BE2C (cell line): ENCODE measurements around the gene KCNH4.

Source experiments
- DNase-seq: peaks from one replicate; pipeline ENCODE4 v3.0.0-alpha.2; 2020
- H3K27me3 ChIP-seq: fragments of 250-450 bp; sonication (Bioruptor Pico); 2 replicates; pipeline ENCODE4 v1.5.1; 2020; ENCODE audit warnings: mild to moderate bottlenecking
- H3K36me3 ChIP-seq: fragments of 250-450 bp; sonication (Bioruptor Pico); 2 replicates; pipeline ENCODE4 v1.5.1; 2020; ENCODE audit warnings: mild to moderate bottlenecking
- H3K4me1 ChIP-seq: fragments of 250-450 bp; sonication (Bioruptor Pico); 2 replicates; pipeline ENCODE4 v1.5.1; 2020
- H3K4me3 ChIP-seq: 2 replicates; pipeline ENCODE4 v1.5.1; 2011; ENCODE audit warnings: low read depth, low read length
- H3K9me3 ChIP-seq: fragments of 250-450 bp; sonication (Bioruptor Pico); 2 replicates; pipeline ENCODE4 v1.5.1; 2020
- CTCF ChIP-seq: IDR thresholded peaks from 2 replicates; pipeline ENCODE4 v1.5.1; 2012; ENCODE audit warnings: mild to moderate bottlenecking, low read depth, low read length

The KCNH4 gene

GRCh38 chr17:42118126-42118510 lies 62.8 kb downstream of the KCNH4 start:
- Histone ChIP-seq H3K36me3 (peaks cover 31% of the 10 kb centered on the region), H3K4me3 (no peak overlapping the region), H3K4me1 (peaks cover 4% of the 10 kb centered on the region; the same call in 1 of the 2 replicates), H3K27me3 (no peaks in the 10 kb centered on the region), H3K9me3 (no peaks in the 10 kb centered on the region)
- no peak for TF ChIP-seq CTCF
- no peak for DNase-seq

- Histone ChIP-seq H3K36me3 (peaks cover 28% of the 10 kb centered on the region), H3K4me3 (no peak overlapping the region), H3K4me1 (peaks cover 4% of the 10 kb centered on the region; the same call in 1 of the 2 replicates), H3K9me3 (no peaks in the 10 kb centered on the region), H3K27me3 (no peaks in the 10 kb centered on the region)
- TF ChIP-seq CTCF, result no peak
- DNase-seq, result no peak
Observed at GRCh38 chr17:42117397-42118125, 63.4 kb downstream of the KCNH4 start.

GRCh38 chr17:42116705-42117396 lies 64.1 kb downstream of the KCNH4 start:
- no peak overlapping the region for H3K4me3 ChIP-seq
- peaks cover 4% of the 10 kb centered on the region; the same call in 1 of the 2 replicates for H3K4me1 ChIP-seq
- TF ChIP-seq CTCF, result peak; percentile 91
- peak; percentile 84 for DNase-seq
- H3K27me3 ChIP-seq, result no peaks in the 10 kb centered on the region
- H3K36me3 ChIP-seq, result peaks cover 24% of the 10 kb centered on the region
- no peaks in the 10 kb centered on the region for H3K9me3 ChIP-seq

- no peak overlapping the region for H3K4me3 ChIP-seq
- no peaks in the 10 kb centered on the region for H3K9me3 ChIP-seq
- H3K4me1 ChIP-seq, result no peaks in the 10 kb centered on the region
- peaks cover 21% of the 10 kb centered on the region for H3K36me3 ChIP-seq
- no peak for DNase-seq
- TF ChIP-seq CTCF, result no peak
- no peaks in the 10 kb centered on the region for H3K27me3 ChIP-seq
Observed at GRCh38 chr17:42114118-42114517, 66.8 kb downstream of the KCNH4 start.

- no peaks in the 10 kb centered on the region for H3K27me3 ChIP-seq
- H3K9me3 ChIP-seq, result no peaks in the 10 kb centered on the region
- DNase-seq, result no peak
- H3K36me3 ChIP-seq, result peaks cover 15% of the 10 kb centered on the region
- H3K4me1 ChIP-seq, result no peaks in the 10 kb centered on the region
- H3K4me3 ChIP-seq, result no peak overlapping the region
- TF ChIP-seq CTCF, result no peak
Observed at GRCh38 chr17:42113293-42114069, 67.5 kb downstream of the KCNH4 start.
